OCI-LY1 (cell line): ENCODE results near the gene TDRD5.

Source experiments
- H2AFZ ChIP-seq: fragments of 200-600 bp; sonication (generic), shearing (Covaris generic); 2 replicates; pipeline ENCODE4 v1.6.0; 2014; ENCODE audit warnings: antibody characterized with exemption, mild to moderate bottlenecking, low read length
- H3F3A ChIP-seq: fragments of 200-600 bp; sonication (generic), shearing (Covaris generic); 2 replicates; pipeline ENCODE4 v1.6.0; 2014; ENCODE audit warnings: mild to moderate bottlenecking, antibody characterized with exemption, low read length, moderate library complexity; ENCODE audit not compliant: insufficient read depth
- H3K27ac ChIP-seq: fragments of 200-600 bp; sonication (generic); 2 replicates; pipeline ENCODE4 v1.5.1; 2014; ENCODE audit warnings: low read length, mixed run types, mild to moderate bottlenecking, low read depth; ENCODE audit not compliant: poor library complexity, severe bottlenecking
- H3K27me3 ChIP-seq: fragments of 200-600 bp; sonication (generic); 2 replicates; pipeline ENCODE4 v1.6.0; 2014; ENCODE audit warnings: antibody characterized with exemption, mild to moderate bottlenecking, low read length, moderate library complexity; ENCODE audit not compliant: insufficient read depth
- H3K36me3 ChIP-seq: fragments of 200-600 bp; sonication (generic); 2 replicates; pipeline ENCODE4 v1.6.1; 2014; ENCODE audit warnings: mild to moderate bottlenecking, antibody characterized with exemption, low read length, moderate library complexity, mixed read lengths; ENCODE audit not compliant: insufficient read depth
- H3K4me1 ChIP-seq: fragments of 200-600 bp; sonication (generic); 2 replicates; pipeline ENCODE4 v1.5.1; 2014; ENCODE audit warnings: mild to moderate bottlenecking, low read length, moderate library complexity; ENCODE audit not compliant: insufficient read depth, severe bottlenecking
- H3K4me2 ChIP-seq: fragments of 200-600 bp; sonication (generic), shearing (Covaris generic); 2 replicates; pipeline ENCODE4 v1.6.1; 2014; ENCODE audit warnings: low read length
- H3K4me3 ChIP-seq: fragments of 200-600 bp; sonication (generic); 2 replicates; pipeline ENCODE4 v1.5.1; 2014; ENCODE audit warnings: low read length, low read depth, mild to moderate bottlenecking, mixed read lengths; ENCODE audit not compliant: poor library complexity, severe bottlenecking
- H3K79me2 ChIP-seq: fragments of 200-600 bp; shearing (Covaris generic); 2 replicates; pipeline ENCODE4 v1.6.1; 2016; ENCODE audit warnings: mixed run types, low read length, mixed read lengths; ENCODE audit not compliant: insufficient read depth
- H3K9ac ChIP-seq: fragments of 200-600 bp; sonication (generic), shearing (Covaris generic); 2 replicates; pipeline ENCODE4 v1.6.1; 2014; ENCODE audit warnings: mild to moderate bottlenecking, low read length, mixed read lengths
- H3K9me2 ChIP-seq: fragments of 200-600 bp; sonication (generic), shearing (Covaris generic); 2 replicates; pipeline ENCODE4 v1.6.1; 2014; ENCODE audit warnings: low read depth, mild to moderate bottlenecking, low read length, mixed read lengths
- H3K9me3 ChIP-seq: fragments of 200-600 bp; shearing (Covaris generic); 2 replicates; pipeline ENCODE4 v1.6.1; 2014; ENCODE audit warnings: low read length, mixed read lengths
- H4K20me1 ChIP-seq: fragments of 200-600 bp; sonication (generic), shearing (Covaris generic); 2 replicates; pipeline ENCODE4 v1.6.0; 2016; ENCODE audit warnings: mild to moderate bottlenecking, low read length; ENCODE audit not compliant: insufficient read depth
- CTCF ChIP-seq: fragments of 200-600 bp; sonication (generic), shearing (Covaris generic); IDR thresholded peaks from 2 replicates; pipeline ENCODE4 v1.5.1; 2017; ENCODE audit warnings: mild to moderate bottlenecking, antibody characterized with exemption, low read length, moderate library complexity, mixed read lengths
- EZH2 ChIP-seq: fragments of 200-600 bp; sonication (generic), shearing (Covaris generic); IDR thresholded peaks from 2 replicates; pipeline ENCODE4 v1.8.0; 2017; ENCODE audit warnings: borderline replicate concordance, mixed run types, mild to moderate bottlenecking, antibody characterized with exemption, low read length, moderate library complexity, mixed read lengths

TDRD5 gene

DNA sequence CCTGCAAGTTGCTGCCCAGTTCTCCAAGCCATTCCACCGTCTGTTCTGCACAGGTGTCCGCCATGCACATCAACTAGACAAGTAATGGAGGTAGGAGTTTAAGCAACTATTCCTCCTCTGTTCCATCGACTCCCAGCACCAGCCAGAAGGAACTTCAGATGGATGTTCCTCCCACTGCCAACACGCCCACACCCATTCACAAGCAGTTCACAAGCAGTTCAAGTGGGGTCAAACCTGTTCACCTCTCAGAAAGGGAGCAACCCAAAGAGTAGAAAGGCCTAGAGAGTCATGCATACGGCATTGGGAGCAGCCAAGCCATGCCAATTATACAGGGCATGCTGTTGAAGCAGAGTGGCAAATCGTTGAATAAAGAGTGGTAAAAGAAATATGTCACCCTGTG is 4.3 kb upstream of the TDRD5 start:
- no peaks in the 10 kb centered on the region for H3K36me3 ChIP-seq
- H2AFZ ChIP-seq = no peak overlapping the region
- no peaks in the 10 kb centered on the region for H4K20me1 ChIP-seq
- no peak overlapping the region for H3K27ac ChIP-seq
- no peak overlapping the region for H3K4me2 ChIP-seq
- no peaks in the 10 kb centered on the region for H3K9me2 ChIP-seq
- H3K4me3 ChIP-seq = no peak overlapping the region
- peaks cover 4% of the 10 kb centered on the region for H3K27me3 ChIP-seq
- H3K9ac ChIP-seq = no peak overlapping the region
- H3K79me2 ChIP-seq = no peaks in the 10 kb centered on the region
- H3F3A ChIP-seq = no peaks in the 10 kb centered on the region
- no peaks in the 10 kb centered on the region for H3K9me3 ChIP-seq
- TF ChIP-seq CTCF = no peak
- TF ChIP-seq EZH2 = no peak
- no peaks in the 10 kb centered on the region for H3K4me1 ChIP-seq

DNA sequence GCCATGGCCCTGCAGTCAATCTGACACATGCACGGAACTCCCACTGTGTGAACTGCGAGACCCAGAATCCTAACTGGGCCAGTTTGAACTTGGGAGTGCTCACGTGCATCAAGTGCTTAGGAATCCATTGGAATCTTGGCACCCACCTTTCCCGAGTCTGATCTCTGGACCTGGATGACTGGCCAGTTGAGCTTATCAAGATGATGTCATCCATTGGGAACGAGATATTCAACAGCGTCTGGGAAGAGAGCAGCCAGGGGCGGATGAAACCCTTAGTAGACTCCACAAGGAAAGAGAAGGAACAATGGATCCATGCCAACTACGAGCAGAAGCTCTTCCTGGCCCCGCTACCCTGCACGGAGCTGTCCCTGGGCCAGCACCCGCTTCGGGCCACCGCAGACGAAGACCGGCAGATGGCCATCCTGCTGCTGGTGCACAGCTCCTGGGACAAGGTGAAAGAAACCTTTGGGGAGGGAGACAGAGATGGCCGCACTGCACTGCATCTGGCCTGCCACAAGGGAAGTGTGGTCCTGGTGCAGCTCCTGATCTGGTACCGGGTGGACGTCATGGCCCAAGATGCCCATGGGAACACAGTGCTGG is 3.1 kb upstream of the TDRD5 start:
- H3K4me2 ChIP-seq = no peak overlapping the region
- H3K27ac ChIP-seq = no peak overlapping the region
- H3F3A ChIP-seq = no peaks in the 10 kb centered on the region
- peaks cover 7% of the 10 kb centered on the region for H3K27me3 ChIP-seq
- TF ChIP-seq CTCF (no peak), EZH2 (no peak)
- no peaks in the 10 kb centered on the region for H3K9me2 ChIP-seq
- H3K36me3 ChIP-seq = no peaks in the 10 kb centered on the region
- H3K9me3 ChIP-seq = no peaks in the 10 kb centered on the region
- H2AFZ ChIP-seq = no peak overlapping the region
- no peaks in the 10 kb centered on the region for H3K4me1 ChIP-seq
- H3K79me2 ChIP-seq = no peaks in the 10 kb centered on the region
- H4K20me1 ChIP-seq = no peaks in the 10 kb centered on the region
- H3K4me3 ChIP-seq = no peak overlapping the region
- H3K9ac ChIP-seq = no peak overlapping the region

DNA sequence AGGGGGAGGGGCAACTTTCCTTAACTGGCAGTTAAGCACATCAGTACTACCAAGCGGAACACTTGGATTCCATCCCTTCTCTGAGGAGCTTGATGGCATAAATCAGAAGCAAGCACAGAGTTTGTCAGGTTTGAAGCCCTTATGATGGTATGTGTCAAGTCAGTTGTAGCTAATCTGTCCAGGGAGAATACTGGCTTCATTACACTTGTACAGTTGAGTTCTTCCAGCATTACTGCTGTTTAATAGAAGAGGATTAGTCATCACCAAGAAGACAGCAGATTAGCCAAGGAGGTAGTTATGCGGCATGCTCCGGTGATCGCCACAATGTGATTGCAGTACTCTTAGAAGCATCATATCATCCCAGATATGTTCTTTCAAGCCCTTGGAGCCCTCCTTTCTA is 2.1 kb upstream of the TDRD5 start:
- Histone ChIP-seq H3K4me1 (no peaks in the 10 kb centered on the region), H3K27ac (no peak overlapping the region), H3K9me2 (no peaks in the 10 kb centered on the region), H3F3A (no peaks in the 10 kb centered on the region), H3K79me2 (no peaks in the 10 kb centered on the region), H3K36me3 (no peaks in the 10 kb centered on the region), H2AFZ (no peak overlapping the region), H3K27me3 (peaks cover 10% of the 10 kb centered on the region), H4K20me1 (no peaks in the 10 kb centered on the region), H3K4me2 (no peak overlapping the region), H3K9ac (no peak overlapping the region), H3K9me3 (no peaks in the 10 kb centered on the region), H3K4me3 (no peak overlapping the region)
- TF ChIP-seq EZH2 (no peak), CTCF (no peak)
